SH-SY5Y (cell line): Measurements from ENCODE around the gene RFNG.

Experiments
- GATA2 ChIP-seq: IDR thresholded peaks from 2 replicates; pipeline ENCODE4 v1.6.1; 2011; ENCODE audit warnings: mild to moderate bottlenecking, low read depth, low read length
- GATA3 ChIP-seq: IDR thresholded peaks from 2 replicates; pipeline ENCODE4 v1.6.1; 2011; ENCODE audit warnings: low read depth, mild to moderate bottlenecking, low read length, moderate library complexity

DNA sequence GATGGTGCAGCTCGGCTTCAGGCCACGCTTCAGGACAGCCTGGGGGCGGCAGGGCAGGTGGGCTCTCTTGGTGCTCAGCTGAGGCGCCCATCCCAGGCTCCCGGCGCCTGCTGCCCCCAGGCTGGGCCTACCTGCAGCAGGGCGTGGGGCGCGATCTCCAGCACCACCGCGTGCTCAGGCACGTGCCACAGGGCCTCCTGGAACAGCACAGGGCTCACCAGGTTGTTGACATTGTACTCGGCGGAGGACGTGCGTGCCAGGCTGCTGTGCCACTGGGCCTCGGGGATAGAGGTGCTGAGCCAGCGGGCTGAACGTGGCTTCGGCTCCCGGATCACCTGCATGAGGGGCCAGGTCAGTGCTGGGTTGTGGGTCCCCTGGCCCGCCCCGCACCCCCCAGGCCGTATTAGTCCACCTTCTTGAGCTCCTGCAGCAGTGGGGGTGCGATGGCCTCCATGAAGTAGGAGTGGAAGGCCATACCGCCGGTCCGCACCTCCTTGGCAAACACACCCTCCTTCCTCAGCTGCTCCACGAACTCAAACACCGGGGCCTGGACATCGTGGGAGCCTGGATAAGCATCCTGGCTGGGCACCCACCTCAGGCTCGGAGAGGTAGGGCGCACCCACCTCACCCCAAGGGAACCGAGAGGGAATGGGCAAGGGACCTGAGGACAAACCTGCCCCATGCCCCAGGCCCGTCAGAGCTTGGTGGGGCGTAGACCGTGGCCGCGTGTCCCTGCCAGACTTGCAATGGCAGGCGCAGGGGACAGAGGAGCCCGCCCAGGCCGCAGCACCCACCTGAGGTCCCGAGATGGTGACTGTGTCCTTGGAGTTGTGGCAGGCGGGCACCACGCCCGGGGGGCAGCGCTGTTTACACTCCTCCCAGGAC lies 37.5 kb upstream of the RFNG start:
- TF ChIP-seq GATA2 (no peak), GATA3 (no peak)
